Stimulated activated naive CD8-positive, alpha-beta T cell treated with anti-CD3 and anti-CD28 coated beads, Interleukin-15, amount 100 ng/mL, for 72 hours (primary cell): ENCODE data around the gene HOPX.
A peak's percentile ranks its signal among the peaks of the same experiment; 100 is the strongest.
"Not testable (repeated sequence)": the region's sequence is repeated elsewhere in the genome, so short reads cannot be mapped to it uniquely, and the experiment has no call there.

Source experiments
- ATAC-seq: fragments of 150-1000 bp; cut with Tn5 transposase; 2 replicates; pipeline ENCODE4 v1.10.0; 2021; ENCODE audit warnings: mild to moderate bottlenecking, moderate library complexity
- DNase-seq, 2 donors: peaks; one replicate each; pipeline ENCODE4 v3.0.0; 2021 to 2022
- H3K27ac Mint-ChIP-seq, 2 donors: one replicate each; pipeline ENCODE4 v1.8.0; 2022; ENCODE audit warnings: mild to moderate bottlenecking in 2 of 2, mixed read lengths in 2 of 2, moderate library complexity in 2 of 2
- H3K27me3 Mint-ChIP-seq: one replicate; pipeline ENCODE4 v1.8.0; 2022; ENCODE audit warnings: mixed read lengths
- H3K4me1 Mint-ChIP-seq: one replicate; pipeline ENCODE4 v1.8.0; 2022; ENCODE audit warnings: mild to moderate bottlenecking, mixed read lengths
- H3K4me3 Mint-ChIP-seq, 2 donors: one replicate each; pipeline ENCODE4 v1.8.0; 2022; ENCODE audit warnings: mild to moderate bottlenecking in 2 of 2, mixed read lengths in 2 of 2, moderate library complexity in 1 of 2
- H3K9me3 Mint-ChIP-seq, 2 donors: one replicate each; pipeline ENCODE4 v1.8.0; 2022; ENCODE audit warnings: mixed read lengths in 2 of 2

HOPX gene

DNA sequence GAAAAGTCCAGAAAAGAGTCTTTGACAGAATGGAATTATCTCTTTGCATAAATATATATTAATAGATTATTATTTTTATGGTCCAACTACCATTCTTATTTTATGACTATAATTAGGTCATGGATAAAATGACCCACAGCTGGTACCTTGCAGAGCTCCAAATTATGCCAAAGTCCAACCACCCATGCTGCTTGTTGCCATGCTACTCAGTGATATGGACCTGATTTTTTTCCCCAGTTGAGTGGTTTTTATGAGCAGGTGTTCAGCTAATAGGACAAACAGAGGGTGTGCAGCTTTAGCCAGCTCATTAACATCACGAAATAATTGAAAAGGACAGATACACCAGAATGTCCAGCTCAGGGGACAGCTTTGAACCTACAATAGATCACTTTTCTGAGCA lies 9.7 kb downstream of the HOPX start:
- peaks cover 0 to 8% of the 10 kb centered on the region in 2 donors for H3K9me3 Mint-ChIP-seq
- no peaks in the 10 kb centered on the region for H3K4me1 Mint-ChIP-seq
- H3K4me3 Mint-ChIP-seq, result no peak overlapping the region
- ATAC-seq (no peak), DNase-seq (no peak)
- no peak overlapping the region for H3K27ac Mint-ChIP-seq
- H3K27me3 Mint-ChIP-seq, result peaks cover 19% of the 10 kb centered on the region

DNA sequence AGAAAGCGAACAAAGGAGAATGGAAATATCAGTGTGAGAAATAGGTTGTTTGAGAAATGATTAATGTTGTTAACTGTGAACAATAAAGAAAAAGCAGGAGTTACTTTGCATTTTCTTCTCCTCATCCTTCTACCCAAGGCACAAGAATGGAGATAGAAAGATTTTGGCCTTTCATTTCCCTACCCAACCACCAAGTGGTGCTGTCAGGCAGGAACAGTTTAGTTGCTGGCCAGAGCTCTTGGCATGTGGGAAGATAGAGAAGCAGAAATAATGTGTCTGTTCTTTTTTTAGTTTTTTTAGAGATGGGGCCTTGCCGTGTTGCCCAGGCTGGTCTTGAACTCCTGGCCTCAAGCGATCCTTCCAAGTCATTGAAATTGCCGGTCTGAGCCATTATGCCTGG lies 12.8 kb downstream of the HOPX start:
- Mint-ChIP-seq H3K27me3 (peaks cover 34% of the 10 kb centered on the region), H3K27ac (no peak overlapping the region), H3K4me1 (no peaks in the 10 kb centered on the region), H3K9me3 (peaks cover 0 to 8% of the 10 kb centered on the region in 2 donors), H3K4me3 (no peak overlapping the region)
- no peak for DNase-seq
- ATAC-seq, result no peak

DNA sequence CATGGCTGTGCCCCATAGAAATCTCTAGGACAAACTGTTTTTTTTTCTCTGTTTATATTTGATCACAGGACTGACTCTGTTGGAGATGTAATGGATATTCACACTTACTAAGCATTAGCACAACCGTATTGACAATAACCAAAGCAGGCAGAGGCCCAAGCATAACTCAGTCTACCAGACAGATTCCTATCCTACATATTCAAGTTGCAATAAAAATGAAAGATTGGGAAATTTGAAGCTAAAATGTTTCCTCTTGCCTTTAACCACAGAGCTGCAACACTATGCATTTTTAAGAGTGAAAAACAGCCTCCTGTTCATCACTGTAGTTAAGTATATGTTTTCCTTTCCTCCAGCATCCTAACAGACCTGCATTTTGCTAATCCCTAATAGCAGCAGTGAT lies 13.7 kb downstream of the HOPX start:
- H3K9me3 Mint-ChIP-seq, H3K4me3 Mint-ChIP-seq, DNase-seq, H3K27ac Mint-ChIP-seq, ATAC-seq, H3K4me1 Mint-ChIP-seq: not testable (repeated sequence)
- peaks cover 43% of the 10 kb centered on the region for H3K27me3 Mint-ChIP-seq

DNA sequence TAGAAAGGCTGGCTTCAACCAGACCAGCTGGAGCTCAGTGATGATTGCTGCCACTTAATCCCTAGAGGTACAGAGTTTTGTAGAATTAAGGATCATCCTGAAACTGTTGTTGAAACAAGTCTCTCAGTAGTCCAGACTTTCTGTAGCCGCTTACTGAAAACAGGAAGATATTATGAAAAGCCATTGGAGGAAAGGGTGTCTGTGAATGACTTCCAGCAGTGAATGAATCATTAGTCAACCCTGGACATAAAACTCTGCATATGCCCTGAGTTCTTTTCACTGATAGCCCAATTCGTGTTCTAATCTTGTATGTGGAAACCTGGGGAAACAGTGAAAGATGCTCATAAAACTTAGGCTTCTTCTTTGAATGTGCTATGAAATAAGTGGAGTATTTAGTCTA lies 14.8 kb downstream of the HOPX start:
- Mint-ChIP-seq H3K27me3 (peaks cover 53% of the 10 kb centered on the region), H3K4me3 (no peak overlapping the region), H3K9me3 (peaks cover 0 to 8% of the 10 kb centered on the region in 2 donors), H3K27ac (no peak overlapping the region), H3K4me1 (no peaks in the 10 kb centered on the region)
- ATAC-seq, result no peak
- no peak for DNase-seq

DNA sequence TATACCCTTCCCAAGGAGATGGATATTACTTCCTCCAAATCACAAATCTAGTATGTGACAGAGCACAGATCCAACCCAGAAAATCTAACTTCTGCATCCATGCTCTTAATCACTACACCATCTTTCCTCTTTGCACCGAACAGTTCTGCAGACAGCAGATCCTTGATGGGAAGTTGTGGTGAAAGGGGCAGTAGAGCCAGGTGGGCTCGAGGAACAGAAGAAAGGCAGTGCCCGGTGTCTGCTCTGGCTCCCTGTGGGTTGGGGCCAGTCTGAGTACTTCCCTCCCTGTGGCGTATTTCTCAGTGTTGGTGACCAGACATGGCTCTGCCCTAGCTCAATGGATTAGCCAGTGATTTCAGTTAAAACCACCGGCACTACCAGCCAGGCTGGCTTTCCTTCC lies 15.3 kb downstream of the HOPX start:
- peaks cover 57% of the 10 kb centered on the region for H3K27me3 Mint-ChIP-seq
- H3K27ac Mint-ChIP-seq, result no peak overlapping the region
- H3K4me3 Mint-ChIP-seq, result no peak overlapping the region
- ATAC-seq (no peak), DNase-seq (no peak)
- peaks cover 0 to 8% of the 10 kb centered on the region in 2 donors for H3K9me3 Mint-ChIP-seq
- H3K4me1 Mint-ChIP-seq, result no peaks in the 10 kb centered on the region

DNA sequence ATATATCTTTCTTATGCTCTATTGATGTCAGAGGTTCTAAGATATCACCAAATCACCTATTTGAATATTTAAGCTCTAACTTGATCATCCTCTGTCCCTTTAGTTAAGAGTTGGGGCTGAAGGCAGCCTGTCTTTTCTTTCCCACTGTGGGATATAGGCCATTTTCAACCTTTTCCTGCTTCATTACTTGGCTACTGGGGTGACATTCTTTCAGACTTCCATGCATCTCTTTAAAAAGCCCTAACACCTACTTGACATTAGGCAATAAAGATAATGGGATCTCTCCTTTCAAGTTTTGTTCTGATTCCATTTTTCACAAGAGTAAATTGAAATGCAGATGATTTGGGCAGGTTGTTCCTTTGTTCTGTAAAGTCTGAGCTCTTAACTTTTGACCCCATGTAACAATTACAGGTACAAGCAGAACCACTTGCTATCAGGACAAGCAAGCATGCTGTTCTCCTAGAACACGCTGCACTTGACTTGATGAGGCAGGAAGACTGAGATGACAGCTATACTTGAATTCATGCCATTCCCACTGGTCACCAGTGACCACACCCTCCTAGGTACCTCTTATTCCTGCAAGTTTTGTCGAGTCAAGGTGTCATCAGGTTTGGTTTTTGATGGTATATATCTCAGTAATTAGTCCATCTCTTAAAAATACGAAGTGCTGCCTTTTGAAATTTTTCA lies 18.2 kb downstream of the HOPX start:
- Mint-ChIP-seq H3K4me3 (no peak overlapping the region), H3K27me3 (peaks cover 78% of the 10 kb centered on the region), H3K27ac (no peak overlapping the region), H3K9me3 (no peaks in the 10 kb centered on the region), H3K4me1 (no peaks in the 10 kb centered on the region)
- ATAC-seq (no peak), DNase-seq (no peak)

DNA sequence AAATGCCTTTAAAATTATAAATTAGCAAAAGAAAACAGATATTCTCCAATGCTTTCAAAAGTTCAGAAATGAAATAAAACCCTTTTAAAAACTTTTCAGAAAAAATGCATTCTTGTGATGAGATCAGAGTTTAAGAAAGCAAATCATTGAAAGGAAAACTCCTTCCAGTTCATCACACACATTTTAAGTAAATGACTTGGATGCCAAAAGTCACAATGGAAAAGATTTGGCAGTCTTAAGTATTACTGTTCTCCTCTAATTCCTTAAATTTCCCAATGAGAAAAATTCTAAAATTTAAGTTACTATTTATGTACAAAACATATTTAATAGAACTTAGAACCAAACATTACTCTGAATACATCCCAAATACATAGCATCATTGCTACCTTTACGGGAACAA lies 21.1 kb downstream of the HOPX start:
- H3K9me3 Mint-ChIP-seq, result no peaks in the 10 kb centered on the region
- no peak overlapping the region for H3K27ac Mint-ChIP-seq
- H3K4me1 Mint-ChIP-seq, result peaks cover 17% of the 10 kb centered on the region
- DNase-seq (no peak), ATAC-seq (no peak)
- H3K4me3 Mint-ChIP-seq, result no peak overlapping the region
- peaks cover 76% of the 10 kb centered on the region for H3K27me3 Mint-ChIP-seq

DNA sequence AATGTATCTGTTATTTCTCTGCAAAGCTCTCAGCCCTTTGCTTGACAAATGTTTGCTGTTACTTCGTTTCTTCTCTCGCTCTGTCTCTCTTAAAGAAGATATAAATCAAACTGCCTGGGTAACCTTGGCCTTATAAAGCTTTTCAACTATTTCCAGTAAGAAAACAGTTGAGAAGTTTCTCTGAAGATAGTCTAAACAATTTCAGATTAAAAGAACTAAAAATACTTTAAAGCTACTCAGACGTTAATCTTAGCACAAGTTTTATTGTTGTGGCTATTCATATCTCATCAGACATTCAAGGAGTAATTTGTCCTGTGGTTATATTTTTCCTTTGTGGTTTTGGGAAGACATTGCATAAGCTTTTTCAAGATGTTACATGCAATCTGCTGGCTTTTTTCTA lies 22.6 kb downstream of the HOPX start:
- H3K27ac Mint-ChIP-seq, result no peak overlapping the region
- DNase-seq (no peak), ATAC-seq (no peak)
- no peak overlapping the region for H3K4me3 Mint-ChIP-seq
- H3K4me1 Mint-ChIP-seq, result peaks cover 32% of the 10 kb centered on the region
- H3K9me3 Mint-ChIP-seq, result no peaks in the 10 kb centered on the region
- H3K27me3 Mint-ChIP-seq, result peaks cover 63% of the 10 kb centered on the region

DNA sequence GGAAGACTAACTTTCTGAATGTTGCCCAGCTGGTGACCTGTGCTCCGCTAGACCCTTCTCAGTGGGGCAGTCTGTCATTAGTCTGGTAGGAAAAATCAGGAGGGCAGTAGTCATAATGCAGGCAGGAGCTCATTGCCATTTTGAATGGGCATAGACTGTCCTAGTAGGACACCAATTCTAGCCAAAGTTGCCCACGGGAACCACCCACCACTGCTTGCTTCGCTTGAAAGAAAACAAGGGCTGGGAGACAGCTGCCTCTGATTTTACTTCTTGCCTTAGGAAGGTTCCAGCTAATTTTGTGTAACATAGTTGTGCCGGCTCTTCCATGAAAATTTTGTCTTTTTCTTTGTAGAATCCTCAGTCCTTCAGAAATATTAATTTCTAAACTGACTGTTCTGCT lies 23.3 kb downstream of the HOPX start:
- H3K4me3 Mint-ChIP-seq, result no peak overlapping the region
- peaks cover 56% of the 10 kb centered on the region for H3K27me3 Mint-ChIP-seq
- H3K9me3 Mint-ChIP-seq, result no peaks in the 10 kb centered on the region
- DNase-seq, result no peak
- H3K4me1 Mint-ChIP-seq, result peaks cover 37% of the 10 kb centered on the region
- H3K27ac Mint-ChIP-seq, result no peak overlapping the region
- ATAC-seq, result no peak

DNA sequence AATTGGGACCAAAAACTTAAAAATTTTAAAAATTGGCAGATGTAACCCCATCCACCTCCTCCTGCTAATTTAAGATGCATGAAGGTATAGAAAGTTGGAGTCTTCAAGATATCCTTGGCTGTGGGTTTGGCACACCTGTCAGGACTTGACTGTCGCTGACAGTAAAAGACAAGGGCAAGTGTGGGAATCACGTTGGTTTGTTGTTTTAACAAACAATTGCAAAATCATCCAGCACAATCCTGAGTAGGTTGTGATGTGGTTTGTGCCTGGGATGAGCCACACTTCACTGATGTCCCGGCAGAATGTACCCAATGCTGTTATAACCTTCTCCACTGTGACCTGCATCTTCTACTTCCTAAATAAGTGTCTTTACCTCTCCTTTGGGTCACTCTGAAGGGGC lies 24.0 kb downstream of the HOPX start:
- Mint-ChIP-seq H3K4me3 (no peak overlapping the region), H3K27ac (no peak overlapping the region), H3K27me3 (peaks cover 49% of the 10 kb centered on the region), H3K9me3 (no peaks in the 10 kb centered on the region), H3K4me1 (peaks cover 44% of the 10 kb centered on the region)
- DNase-seq, result no peak
- no peak for ATAC-seq

DNA sequence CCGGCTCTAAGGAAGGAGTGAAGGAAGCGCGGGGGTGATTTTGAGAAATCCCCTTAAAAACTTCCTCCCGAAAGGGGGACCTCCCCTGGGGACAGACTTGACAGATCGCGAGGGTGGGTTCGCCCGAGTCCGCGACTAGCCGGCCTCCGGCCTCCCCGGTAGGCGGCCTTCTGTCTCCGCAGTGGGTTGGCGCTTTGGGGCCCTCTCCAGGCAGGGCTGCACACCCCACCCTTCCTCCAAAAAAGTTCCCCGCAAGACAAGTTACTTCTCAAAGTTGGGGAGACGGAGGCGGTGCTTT lies 24.8 kb downstream of the HOPX start:
- Mint-ChIP-seq H3K4me1 (peaks cover 52% of the 10 kb centered on the region), H3K27me3 (peaks cover 41% of the 10 kb centered on the region), H3K9me3 (no peaks in the 10 kb centered on the region), H3K27ac (peak overlapping the region; percentile 29 to 54), H3K4me3 (peak overlapping the region; percentile 63 to 80)
- DNase-seq (peak in 1 of 2 donors; percentile 64), ATAC-seq (peak; percentile 82)

DNA sequence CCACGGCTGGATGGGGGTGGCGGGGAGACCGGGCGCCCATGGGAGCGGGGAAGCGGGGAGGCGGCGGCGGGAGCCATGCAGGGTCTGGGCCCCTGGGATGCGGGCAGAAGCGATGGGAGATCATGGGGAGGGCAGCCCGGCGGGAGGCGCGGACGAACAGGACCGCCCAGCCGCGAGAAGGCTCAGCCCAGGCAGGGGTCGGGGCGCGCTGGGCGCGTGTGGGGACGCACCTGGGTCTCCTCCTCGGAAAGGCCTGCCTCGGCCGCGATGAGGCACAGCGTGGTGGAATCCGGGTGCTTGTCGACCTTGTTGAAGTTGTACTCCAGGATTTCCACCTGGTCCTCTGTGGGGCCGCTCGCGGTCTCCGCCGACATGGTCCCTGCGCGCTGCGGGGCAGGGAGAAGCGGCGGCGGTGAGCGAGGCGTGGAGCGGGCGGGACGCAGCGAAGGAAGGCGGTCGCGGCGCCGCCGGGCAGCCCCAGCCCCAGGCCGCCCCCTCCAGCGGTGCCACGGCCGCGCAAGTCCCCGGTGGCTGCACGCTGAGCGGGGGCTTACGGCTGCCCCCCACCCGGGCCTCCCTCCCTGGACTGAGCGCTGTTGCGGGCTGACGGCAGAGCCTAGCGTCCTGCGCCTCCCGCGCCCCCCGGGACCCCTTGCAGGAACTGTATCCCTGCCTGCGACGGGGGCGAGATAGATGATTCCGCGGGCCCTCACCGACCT lies 25.3 kb downstream of the HOPX start:
- no peaks in the 10 kb centered on the region for H3K9me3 Mint-ChIP-seq
- H3K27ac Mint-ChIP-seq, result peak overlapping the region; percentile 89 to 90
- H3K4me1 Mint-ChIP-seq, result peaks cover 57% of the 10 kb centered on the region
- ATAC-seq (peak; percentile 63), DNase-seq (peak; percentile 33 to 52)
- H3K4me3 Mint-ChIP-seq, result peak overlapping the region; percentile 92 to 95
- H3K27me3 Mint-ChIP-seq, result peaks cover 37% of the 10 kb centered on the region

DNA sequence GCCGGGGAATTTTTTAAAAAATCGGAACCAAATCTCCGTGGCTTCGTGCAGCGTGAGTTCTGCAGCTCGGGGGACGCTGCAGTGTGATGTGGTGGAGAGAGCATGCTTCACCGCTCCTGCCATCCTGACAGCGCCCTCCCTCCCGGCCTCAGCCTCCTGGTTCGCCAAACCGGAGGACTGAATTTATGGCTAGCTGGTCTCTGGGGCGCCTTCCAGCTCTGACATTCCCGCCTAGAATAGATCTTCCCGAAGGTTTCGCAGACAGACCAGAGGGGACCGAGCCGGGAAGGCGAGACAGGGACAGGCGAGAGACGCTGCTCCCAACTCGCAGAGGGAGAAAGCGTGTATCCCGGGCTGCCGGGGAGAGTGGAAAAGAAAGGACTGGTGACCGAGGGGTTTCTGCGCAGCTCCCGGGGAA lies 25.9 kb downstream of the HOPX start:
- Mint-ChIP-seq H3K27ac (peak overlapping the region; percentile 89 to 90), H3K9me3 (no peaks in the 10 kb centered on the region), H3K4me1 (peaks cover 63% of the 10 kb centered on the region), H3K27me3 (peaks cover 34% of the 10 kb centered on the region), H3K4me3 (peak overlapping the region; percentile 92 to 95)
- ATAC-seq (no peak), DNase-seq (peak in 1 of 2 donors; percentile 14)

DNA sequence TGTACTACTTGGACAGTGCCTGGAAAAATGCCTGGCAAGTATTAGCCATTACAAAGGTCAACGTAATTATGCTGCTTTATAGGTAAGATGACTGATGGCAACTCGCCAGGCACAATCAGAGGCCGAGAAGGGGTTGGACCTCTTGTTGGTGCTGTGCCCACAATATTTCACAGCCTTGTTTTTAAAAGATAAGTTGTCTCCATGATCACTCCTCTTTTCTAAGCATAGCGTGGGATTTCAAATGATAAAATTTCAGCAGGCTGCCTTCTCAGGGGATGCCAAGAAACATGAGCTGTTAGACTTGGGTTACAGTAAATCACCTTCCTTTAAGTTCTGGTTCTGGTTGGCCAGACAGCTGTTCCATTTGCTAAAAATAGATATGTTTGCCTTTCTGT lies 26.9 kb downstream of the HOPX start:
- Mint-ChIP-seq H3K4me1 (peaks cover 73% of the 10 kb centered on the region), H3K27ac (peak overlapping the region in 1 of 2 donors; percentile 89), H3K4me3 (peak overlapping the region; percentile 92 to 95), H3K9me3 (peaks cover 0 to 3% of the 10 kb centered on the region in 2 donors), H3K27me3 (peaks cover 30% of the 10 kb centered on the region)
- ATAC-seq (no peak), DNase-seq (no peak)

DNA sequence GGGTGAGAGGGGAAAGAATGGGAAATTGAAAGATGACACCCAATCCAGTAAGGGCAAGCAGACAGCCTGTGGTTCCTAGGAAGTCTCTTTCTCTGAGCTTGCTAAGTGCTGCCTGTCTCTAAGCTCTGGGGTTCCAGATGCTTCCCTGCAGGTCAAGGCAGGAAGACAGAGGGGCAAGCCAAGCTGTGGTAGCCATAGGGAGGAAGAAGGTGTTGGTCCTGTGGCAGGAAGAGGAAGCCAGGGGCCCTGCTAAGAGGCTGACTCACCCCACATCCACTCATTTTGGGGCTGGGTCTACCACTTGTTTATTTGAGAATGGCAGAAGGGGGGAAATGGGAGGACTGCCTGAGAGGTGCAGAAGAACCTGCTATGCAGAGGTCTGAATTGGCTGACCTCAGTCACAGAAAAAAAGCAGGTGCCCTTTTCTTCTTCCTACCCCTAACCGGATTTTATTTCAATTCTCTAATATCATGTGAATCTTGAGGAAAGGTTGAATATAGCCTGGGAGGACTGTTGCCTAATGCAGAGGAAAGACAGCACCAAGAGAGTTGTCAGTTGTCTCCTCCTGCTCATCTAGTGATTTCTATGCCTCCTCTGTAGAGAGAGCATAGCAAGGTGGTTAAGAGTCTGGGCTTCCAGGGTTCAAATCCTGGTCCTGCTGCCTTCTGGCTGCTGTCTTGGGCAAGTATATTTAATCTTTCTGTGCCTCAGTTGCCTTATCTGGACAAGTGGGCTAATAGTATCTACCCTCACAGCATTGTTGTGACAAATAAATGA lies 27.4 kb downstream of the HOPX start:
- ATAC-seq, result peak; percentile 54
- Mint-ChIP-seq H3K4me3 (peak overlapping the region; percentile 31 to 92), H3K4me1 (peaks cover 79% of the 10 kb centered on the region), H3K27ac (peak overlapping the region in 1 of 2 donors; percentile 40), H3K9me3 (peaks cover 6 to 8% of the 10 kb centered on the region in 2 donors), H3K27me3 (peaks cover 24% of the 10 kb centered on the region)
- DNase-seq, result peak in 1 of 2 donors; percentile 62

DNA sequence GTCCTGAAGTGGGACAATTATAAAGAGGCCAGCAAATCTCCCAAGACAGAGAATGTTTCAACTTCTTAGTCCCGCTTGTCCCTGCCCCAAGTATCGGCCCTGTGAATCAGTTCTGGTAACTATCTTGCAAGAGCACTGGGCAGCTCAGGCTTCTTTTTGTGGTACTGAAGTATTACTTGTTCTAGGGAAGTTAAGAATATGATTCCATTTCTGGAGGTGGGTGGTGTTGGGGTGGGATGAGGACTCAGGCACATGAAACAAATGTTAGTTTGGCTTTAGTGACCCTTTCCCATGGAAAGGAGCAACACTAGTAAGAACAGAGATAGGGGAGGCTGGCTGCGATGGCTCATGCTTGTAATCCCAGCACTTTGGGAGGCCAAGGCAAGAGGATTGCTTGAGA lies 28.9 kb downstream of the HOPX start:
- Mint-ChIP-seq H3K4me1 (peaks cover 82% of the 10 kb centered on the region), H3K27me3 (peaks cover 9% of the 10 kb centered on the region), H3K27ac (no peak overlapping the region), H3K4me3 (peak overlapping the region in 1 of 2 donors; percentile 67), H3K9me3 (peaks cover 6 to 8% of the 10 kb centered on the region in 2 donors)
- ATAC-seq (no peak), DNase-seq (no peak)
